GM21717 (cell line): ENCODE measurements around the gene KIF5C.
A peak's percentile ranks its signal among the peaks of the same experiment; 100 is the strongest.

ENCODE experiments used
- ATAC-seq: cut with Tn5 transposase; IDR thresholded peaks from one replicate; pipeline ENCODE4 v1.9.1; 2021; ENCODE audit warnings: mild to moderate bottlenecking, moderate library complexity; ENCODE audit not compliant: unreplicated experiment

KIF5C gene

DNA sequence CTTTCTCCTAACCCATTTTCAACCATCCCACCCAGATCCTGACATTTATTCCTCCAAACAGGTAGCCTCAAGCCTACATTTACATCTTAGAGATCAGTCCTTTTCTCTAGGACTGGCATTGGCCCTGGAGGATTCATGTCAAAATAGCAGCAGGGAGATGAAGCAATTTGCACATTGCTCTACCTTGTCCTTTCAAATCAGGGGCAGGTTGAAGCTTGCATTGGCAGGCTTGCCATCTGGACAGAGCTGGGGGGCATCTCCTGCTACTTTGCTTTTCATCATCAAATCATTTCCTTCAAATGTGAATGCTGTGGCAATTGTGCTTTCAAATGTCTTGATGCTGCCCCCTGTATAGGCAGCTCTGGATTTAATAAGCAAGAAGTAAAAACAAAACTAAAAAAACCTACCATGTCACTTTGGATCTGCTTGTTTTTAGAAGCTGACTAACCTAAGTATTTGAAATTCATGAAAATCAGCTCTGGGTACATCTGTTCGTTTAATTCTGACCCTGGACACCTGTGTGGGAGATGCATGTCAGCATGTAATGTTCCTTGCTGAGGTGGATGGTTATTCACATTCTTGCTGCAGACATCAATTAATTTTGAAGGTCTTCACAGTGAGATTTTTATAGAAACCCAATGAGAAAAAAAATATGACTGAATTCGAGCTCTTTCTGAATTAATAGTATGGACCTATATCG, 47.9 kb downstream of the KIF5C start:
- ATAC-seq, result no peak

DNA sequence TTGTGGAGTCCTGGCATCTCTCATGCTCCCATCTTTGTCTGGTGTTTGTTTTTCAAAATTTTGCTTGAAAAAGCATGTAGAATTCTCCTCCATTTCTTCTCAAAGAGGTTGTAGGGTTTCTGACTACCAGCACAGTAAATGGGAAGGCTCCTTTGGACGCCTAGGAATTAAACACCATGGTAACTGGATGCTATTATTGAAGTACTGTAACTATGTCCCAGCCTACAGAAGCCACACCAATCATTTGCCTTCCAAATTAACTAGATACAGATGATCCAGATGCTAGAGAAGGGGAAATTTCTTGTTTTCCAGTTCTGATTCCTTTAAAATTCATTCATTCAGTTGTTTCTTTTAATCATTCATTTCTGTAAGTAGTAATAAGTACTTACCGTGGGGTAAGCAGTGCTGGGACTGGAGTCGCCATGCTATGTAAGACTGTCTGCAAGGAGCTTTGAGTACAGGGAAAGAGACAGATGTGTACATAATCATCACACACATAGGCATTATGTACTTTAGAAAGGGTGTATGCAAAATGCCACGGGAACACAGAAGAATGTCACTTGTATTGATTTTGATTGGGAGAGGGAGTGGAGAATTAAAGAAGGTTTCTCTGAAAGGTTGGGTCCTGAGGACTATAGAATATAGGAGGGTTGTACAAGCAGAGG, 49.6 kb downstream of the KIF5C start:
- no peak for ATAC-seq

DNA sequence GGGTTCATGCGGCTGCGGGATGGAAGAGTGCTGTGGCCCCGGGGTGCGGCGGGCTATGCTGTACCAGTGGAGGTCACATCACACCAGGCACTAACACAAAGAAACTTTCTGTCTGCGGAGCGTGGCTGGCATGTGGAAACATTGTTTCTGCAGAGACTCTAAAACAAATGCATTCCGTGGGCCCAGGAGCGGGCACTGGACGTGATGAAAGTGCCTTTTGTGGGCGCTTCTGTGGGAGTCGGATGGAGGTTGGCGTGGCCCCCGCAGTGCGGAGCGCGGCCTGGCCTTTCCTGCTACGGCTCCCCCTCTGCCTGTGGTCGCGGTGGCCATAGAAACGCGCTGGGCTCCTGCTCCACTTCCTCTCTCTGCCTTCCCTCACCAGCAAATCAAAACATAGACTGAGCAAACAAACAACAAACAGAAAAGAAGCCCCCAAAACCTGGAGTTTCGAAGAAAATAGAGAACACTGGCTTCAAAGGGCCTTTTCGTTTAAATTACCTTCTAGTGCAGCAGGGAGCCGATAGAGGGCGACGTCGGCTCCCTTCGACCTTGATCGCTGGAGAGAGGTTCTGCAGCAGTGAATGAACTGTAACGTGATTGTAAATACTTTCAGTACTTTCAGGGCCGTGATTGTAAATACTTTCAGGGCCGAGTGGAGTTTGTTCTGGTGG, 51.4 kb downstream of the KIF5C start:
- peak; percentile 80 for ATAC-seq

DNA sequence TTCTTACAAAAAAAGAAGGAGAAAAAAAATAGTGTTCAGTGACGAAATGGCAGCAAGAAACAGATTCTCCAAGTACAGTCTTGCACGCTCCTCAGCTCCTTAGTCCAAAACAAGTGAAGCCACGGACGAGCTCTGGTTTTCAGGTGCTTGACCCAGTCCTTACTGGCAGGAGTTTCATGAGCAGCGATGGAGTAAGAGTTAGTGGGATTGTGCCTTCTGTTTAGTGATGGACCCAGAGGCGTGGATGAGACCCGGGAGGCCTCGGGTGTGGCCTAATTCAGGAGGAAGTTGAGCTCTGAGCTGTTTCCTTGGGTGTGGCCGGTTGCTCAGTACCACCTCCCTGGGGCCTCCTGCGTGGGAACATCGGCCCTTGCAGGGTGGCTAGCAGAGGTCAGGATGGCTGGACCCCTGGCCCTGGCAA, 52.0 kb downstream of the KIF5C start:
- ATAC-seq, result peak; percentile 51

DNA sequence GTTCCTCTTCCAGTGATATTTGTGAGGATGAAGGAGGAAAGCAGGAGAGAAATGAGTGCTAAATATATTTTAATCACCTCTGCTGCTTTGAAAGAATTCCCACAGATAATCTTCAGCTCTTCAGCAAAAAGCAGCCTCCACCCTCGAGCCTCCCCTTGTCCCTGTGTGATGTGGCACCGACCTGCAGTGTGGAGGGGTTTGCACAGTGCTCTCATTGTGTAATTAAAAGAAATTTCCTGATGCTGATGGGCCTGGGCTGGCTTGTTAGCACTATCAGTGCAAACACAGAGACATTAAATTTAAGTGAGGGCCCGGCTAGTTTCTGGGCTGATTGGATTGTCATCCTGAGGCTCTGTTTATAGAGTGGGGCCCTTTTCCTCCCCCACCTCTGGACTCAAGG, 53.4 kb downstream of the KIF5C start:
- ATAC-seq, result no peak

DNA sequence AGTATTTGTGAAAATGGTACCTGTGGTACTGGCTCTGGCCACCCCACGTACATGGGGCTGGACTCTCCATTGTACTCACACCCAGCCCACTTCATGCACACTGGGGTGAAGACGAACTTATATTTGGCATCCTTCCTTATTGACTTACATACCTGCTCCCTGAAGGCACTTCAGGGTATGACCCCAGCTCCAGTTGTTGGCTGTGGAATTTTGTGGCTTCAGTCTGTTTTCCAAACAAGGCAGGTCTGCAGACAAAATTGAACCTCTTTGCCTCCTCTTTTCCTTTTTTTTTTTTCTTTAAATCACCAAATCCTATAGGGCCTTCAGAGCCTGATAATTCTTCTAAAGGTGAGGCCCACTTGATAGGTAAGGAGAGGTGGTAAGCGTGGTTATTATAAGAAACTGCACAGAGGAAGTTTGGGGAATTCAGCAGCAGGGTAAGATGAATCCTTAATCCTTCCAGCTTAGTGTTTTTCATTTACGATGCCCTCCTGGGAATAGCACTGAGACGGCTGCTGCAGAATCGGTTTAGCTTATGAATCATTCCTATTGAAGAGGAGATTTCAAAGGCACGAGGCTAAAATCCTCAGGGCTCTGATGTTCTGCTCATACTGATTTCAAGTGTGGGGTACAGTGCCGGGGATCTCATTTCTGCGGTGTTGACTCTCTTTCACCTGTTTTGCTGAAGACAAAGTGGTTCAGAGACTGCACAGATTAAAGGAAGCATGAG, 55.2 kb downstream of the KIF5C start:
- ATAC-seq, result no peak

DNA sequence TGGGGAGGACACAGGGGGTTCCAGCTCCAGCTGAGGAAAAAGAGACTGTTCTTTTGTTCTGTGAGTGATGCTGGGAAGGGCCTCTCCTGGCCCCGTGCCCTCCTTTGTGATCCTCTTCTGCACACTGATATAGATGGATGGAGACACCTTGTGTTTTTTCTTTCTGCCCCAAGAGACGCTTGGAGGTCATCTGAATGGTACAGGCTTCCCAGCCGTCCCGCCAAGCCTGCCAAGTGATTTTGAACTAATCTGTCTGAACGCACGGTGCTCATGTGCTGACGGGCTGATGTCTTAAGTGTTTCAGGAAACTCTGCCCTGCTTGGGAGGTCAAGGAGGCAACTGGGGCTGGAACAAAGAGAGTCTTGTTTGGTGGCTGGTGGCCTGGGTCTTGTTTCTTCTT, 57.5 kb downstream of the KIF5C start:
- ATAC-seq, result no peak

DNA sequence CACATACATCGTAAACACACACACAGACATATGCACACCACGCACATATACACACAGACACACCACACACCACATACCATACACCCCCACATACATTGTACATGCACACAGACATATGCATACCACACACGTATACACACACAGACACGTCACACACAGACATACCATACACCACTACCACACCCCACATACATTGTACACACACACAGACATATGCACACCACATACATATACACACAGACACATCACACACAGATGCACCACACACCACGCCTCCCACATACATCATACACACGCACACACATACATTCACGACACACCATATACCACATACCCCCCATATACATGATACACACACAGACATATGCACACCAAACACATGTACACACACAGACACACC, 58.4 kb downstream of the KIF5C start:
- no peak for ATAC-seq

DNA sequence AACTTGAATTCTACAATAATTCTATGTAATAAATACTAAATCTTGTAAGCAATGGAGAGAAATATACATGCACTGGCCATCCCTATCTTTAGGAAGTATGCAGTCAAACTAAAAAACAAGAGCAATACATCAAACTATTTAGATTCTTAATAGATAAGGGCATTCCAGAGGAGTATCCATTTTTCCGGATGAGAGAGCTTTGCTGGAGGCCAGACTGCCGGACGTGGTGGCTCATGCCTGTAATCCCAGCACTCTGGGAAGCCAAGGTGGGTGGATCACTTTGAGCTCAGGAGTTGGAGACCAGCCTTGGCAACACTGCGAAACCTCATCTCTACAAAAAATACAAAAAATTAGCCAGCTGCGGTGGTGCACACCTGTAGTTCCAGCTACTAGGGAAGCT, 60.8 kb downstream of the KIF5C start:
- no peak for ATAC-seq

DNA sequence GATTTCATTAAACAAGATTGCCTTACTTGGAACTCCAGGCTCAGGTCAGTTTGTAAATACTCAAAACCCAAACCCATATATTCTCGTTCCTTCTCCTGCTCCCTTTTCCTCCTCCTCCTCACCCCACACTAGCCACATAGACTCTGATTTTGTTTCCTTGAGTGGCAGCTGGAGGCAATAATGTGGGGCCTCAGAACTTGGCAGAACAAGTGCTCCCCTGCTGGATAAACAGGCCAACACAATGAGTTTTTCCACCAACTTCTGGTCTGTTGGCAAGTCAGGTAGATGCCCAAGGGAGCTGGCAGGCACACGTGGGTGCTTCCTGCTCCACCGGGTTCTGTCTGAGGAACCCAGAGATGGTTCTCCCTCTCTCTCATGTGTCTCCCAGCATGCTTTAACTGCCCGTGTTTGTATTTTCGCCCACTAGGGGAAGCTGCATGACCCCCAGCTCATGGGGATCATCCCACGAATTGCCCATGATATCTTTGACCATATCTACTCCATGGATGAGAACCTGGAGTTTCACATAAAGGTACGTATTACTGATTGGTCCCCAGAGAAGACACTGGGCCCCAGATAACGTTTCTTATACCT, 61.9 kb downstream of the KIF5C start:
- no peak for ATAC-seq

DNA sequence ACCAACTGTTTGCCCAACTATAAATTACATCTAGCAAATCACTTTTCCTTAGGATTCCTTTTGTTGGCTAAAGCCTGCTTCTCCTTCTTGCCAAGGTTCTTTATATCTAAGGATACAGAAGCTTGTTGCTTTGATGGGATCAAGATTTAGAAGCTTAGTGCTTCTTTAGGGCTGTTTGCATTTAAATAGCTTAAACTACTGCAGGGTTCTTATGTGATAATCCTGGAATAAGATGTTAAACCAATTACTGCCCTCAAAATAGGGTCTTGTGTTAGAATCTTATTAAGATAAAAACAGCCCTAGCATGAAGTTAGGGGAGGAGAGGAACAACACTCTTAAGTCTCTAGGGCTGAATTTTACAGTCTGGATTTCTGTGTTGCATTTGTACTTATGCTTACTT, 64.2 kb downstream of the KIF5C start:
- ATAC-seq, result no peak

DNA sequence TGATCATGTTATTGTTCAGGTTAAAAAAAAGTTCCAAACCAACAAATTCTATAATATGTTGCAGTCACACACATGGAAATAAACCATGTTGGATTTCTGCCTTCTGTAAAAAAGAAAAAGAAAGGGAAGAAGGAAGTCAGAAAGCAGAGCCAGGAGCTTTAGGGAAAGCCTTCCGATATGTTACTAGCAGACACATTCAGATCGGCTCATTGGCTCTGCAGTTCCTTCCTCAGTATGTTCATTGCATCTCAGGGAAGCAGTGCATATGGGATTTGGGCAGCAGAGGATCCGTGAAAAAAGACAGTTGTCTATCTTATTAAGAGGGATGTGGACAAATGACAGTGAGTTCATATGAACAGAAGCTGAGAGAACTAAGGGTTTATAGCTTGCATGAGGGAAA, 68.1 kb downstream of the KIF5C start:
- ATAC-seq, result no peak

DNA sequence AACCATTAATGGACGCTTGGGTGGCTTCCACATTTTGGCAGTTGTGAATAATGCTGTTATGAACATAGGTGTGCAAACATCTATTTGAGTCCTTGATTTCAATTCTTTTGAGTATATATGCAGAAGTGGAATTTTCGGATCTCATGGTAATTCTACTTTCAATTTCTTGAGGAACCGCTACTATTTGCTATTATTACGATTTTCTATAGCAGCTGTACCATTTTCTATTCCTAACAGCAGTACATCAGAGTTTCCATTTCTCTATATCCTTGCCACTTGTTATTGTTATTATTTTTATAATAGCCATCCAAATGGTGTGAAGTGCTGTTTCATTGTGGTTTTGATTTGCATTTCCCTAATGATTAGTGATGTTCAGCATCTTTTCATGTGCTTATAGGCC, 69.5 kb downstream of the KIF5C start:
- peak; percentile 63 for ATAC-seq

DNA sequence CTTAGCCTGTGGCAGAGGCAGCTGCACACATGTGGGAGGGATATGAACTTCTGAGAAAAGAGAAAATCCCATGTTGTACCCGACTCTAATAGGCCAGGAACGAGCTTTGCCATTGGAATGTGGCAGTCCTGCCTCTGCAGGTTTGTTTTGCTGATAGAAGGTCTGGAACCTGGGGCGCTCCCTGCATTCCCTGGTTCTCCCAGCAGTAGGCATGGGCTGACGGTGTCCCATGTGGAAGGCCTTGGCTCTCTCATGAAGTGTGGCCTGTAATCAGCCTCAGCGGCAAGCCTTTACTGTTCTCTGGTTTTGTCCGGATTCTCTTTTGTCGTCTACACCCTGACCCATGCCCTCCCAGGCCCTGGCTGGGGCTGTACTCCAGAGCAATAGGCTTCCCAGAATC, 72.3 kb downstream of the KIF5C start:
- ATAC-seq, result no peak

DNA sequence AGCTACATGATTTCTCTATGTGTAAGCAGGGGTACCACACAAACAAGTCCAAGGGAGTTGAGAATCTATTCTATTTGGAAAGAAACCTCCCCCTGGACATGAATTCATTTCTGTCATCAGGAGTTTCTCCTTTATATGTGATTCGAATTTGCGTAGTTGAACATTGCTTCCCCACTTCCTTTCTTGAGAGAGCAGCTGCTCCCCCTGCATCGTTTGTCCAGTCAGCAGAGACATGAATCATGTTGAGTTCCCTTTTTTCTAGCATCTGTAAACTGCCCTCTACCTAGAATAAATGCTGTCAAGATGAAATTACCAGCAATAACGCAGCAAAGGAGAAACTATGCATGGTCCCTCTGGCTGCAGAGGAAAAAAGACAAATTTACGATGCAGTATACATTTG, 73.8 kb downstream of the KIF5C start:
- ATAC-seq, result no peak

DNA sequence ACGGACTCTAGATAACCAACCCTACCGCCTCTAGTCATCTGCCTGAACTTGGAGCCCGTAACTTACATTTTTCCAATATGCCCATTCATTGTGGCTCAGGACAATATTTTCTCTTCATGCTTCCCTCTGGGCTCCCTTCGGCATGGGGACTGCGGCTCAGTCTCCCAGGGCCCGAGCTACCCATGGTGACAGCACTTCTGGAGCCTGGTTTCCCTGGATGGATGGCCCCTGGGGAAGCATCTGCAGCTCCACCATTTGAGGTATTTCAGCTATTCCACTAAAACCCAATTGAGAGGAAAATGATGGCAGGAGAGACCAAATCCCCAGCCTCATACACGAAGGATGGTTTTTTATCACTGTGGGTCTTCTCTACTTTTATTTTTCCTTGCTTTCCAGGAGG, 74.3 kb downstream of the KIF5C start:
- no peak for ATAC-seq

DNA sequence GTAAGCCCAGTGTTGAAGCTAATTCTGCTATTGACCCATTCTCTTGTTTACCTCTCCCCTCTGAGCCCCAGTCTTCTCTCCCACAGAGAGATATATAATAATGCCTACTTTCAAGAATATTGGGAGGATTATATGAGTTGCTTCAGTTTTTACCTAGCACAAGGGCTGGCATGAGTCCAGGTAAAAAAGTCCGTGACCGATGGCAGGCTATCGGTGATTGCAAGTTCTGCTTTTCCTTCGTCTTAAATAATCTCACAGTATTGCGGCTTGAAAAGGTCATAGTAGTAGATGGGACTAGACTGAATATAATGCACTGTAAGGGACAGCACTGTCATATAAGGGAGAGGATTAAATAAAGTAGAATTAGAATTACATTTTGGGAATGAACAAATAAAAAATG, 77.6 kb downstream of the KIF5C start:
- no peak for ATAC-seq

DNA sequence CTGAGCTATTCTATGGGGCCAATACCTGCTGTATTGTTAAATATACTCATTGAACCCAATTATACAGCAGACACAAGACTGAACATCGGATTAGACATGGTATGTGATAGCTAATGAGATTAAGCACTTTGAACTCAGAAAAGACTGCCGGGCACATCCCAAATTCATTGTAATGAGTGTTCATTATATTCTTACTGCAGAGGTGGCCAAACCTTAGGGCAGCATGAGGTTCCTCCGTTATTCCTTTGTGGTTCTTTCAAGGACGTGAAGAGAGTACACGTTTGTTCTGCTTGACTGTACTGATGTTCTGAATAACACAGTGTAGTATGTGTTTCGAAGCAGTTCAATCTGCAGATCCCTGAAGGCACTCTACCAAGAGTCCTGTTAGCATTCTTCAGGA, 78.4 kb downstream of the KIF5C start:
- ATAC-seq, result no peak

DNA sequence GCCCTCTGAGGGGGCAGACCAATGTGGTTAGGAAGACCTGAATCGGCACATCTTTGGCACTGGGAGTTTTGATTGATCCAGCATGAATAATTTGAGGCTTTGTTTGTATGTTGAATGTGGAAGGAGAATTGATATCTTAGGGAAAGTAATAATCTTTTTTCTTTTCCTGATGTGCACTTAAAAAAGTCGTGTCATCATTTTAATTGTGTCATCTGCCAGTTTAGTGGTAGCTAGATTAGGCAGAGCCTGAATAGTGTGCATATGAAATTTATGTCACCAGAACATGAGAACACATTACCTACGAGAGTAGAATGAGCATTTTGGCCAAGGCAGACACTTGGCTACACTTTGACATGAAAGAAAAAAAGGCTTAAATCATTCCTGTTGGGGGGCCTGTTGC, 79.5 kb downstream of the KIF5C start:
- ATAC-seq, result no peak

DNA sequence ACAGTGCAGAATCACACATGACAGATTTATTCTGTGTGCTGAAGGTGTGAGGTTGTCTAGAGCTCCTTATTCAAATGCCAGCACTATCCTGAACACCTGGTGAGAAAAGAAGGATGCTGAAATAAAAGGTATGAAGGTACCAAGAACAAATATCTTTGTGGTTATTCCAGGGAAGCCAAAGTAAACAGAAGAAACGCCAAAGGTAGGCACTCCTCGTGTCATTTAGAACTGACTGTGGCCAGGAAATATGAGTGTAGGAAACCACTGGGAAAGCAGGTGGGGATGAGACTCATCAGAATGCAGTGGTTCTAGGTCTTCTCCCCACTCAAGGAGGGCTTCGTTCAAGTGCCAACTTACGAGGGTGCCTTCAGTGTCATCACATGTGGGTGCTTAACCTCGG, 80.8 kb downstream of the KIF5C start:
- no peak for ATAC-seq

DNA sequence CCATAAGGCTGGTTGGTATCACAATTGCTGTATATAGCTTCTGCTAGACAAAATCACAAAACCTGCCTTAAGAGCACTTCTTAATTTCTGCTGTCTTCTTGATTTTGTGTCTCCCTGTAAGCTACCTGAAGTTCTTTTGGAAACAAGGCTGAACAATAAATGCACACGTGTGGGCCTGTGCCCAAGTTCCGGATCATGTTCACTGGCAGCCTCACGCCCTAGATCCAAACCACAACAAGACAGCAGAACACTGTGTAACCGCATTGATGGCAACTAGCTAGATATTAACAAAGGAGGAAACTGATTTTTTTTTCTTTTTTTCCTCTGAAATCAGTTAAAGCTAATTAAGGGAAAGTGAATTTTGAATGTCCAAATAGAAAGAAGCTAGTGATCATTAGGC, 82.0 kb downstream of the KIF5C start:
- no peak for ATAC-seq
